CD4-positive, alpha-beta T cell treated with Interleukin-17A for 1 hour (primary cell): ENCODE data around the gene LRRTM2.
"Not testable (repeated sequence)": the region's sequence is repeated elsewhere in the genome, so short reads cannot be mapped to it uniquely, and the experiment has no call there.

Experiments used
- DNase-seq: peaks from one replicate; pipeline ENCODE4 v3.0.0-alpha.2; 2020

Gene LRRTM2

DNA sequence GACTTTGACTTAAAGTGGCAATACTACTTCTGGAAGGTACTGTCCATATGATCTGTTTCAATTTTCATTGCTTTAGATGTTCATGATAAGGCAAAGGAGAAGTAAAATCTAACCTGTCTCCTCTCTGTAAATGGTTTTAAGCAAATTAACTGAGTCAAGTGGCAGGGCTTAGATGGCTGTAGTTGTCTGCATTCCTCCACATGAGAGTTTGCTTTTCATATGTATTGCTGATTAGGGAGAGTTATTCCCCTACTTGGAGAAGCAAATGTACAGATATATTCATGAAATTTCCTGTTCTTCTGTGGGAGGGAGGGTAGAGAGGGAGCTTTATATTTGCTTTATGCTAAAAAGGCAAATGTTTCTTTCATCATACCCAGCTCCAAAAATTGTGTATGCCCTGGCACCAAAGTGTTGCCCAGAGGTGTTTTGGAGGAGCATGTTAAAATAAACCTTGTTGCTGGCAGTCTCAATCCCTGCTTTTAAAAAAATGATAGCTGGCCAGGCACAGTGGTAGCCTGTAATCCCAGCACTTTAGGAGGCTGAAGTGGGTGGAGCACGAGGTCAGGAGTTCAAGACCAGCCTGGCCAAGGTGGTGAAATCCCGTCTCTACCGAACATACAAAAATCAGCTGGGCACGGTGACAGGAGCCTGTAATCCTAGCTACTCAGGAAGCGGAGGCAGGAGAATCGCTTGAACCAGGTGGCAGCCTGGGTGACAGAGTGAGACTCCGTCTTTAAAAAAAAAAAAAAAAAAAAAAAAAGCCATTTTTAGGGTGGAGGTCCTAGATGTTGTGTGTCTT lies 3.5 kb upstream of the LRRTM2 start:
- no peak for DNase-seq

- DNase-seq: no peak
Observed at GRCh38 chr5:138876811-138877210, 1.7 kb upstream of the LRRTM2 start.

DNA sequence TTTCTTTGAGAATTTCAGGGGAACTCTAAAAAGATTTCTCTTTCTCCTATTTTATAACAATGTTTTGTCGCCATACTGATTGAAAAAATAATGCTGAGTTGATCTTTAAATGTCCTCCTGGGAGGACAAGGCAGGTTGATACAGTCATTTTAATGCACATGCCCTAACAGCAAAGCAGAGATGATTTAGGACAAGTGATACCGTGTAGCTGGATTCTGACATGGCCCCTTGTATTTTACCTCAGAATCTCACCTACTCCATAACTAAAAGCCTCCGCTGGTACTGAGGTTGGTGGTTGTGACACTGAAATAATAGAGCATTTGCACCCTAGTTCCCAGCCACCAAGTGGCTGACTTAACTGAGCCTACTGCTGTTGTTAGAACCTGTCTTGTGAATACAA lies 811 bp upstream of the LRRTM2 start:
- no peak for DNase-seq

DNA sequence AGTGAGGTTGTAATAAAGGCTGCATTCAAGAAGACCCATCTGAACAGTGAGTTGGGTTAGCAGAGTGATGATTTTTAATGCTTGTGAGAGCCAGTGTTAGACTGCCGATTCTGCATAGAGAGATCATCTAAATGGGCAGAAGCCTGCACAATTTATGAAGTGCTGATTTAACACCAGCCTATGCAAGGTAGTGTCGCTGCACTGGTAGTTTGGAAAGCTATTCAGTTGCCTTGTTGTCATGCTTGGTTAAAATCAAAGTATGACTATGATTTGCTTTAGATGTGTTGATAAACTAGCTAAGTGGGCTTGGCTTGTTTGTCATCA lies 379 bp upstream of the LRRTM2 start:
- no peak for DNase-seq

- no peak for DNase-seq
Observed at GRCh38 chr5:138874241-138874640, 894 bp downstream of the LRRTM2 start.

- no peak for DNase-seq
Observed at GRCh38 chr5:138873466-138874221, 1.5 kb downstream of the LRRTM2 start.

GRCh38 chr5:138872841-138873465 lies 2.2 kb downstream of the LRRTM2 start:
- DNase-seq: no peak

DNA sequence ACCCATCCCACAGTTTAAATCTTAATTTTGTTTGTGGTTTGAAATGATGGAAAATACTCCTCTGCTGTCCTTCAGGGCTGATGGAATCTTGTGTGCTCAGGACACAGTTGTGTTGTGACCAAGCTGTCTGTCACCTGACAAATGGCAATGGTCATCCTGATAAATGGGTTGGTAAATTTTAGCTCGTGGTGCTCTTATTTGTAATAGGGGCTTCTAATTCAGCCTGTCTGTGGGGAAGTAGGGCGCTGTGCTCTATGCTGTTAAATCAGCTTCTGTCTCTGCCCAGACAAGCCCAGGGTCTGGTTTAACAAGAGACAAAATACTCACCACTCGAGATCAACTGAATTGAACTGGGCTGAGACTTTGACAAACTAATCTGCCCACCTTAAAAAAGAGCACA lies 4.5 kb downstream of the LRRTM2 start:
- no peak for DNase-seq

GRCh38 chr5:138869763-138870500 lies 5.2 kb downstream of the LRRTM2 start:
- DNase-seq: no peak

- DNase-seq: no peak
Observed at GRCh38 chr5:138869038-138869437, 6.1 kb downstream of the LRRTM2 start.

- DNase-seq: no peak
Observed at GRCh38 chr5:138867011-138867410, 8.1 kb downstream of the LRRTM2 start.

DNA sequence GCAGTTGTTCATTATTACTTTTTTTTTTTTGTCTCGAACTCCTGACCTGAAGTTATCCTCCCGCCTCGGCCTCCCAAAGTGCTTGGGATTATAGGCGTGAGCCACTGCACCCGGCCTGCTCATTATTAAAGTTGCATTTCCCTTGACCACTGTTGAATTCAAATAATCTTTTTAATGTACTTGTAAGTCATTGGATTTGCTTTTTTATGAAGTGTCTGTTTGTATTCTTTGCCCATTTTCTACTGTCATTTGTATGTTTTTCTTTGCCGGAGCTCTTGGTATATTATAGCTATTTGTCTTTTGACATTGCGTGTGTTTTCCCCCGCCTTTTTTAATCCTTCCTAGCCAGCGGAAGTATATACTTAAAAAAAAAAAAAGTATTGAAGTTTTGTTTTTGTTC lies 22.0 kb downstream of the LRRTM2 start:
- no peak for DNase-seq

GRCh38 chr5:138850865-138851435 lies 24.2 kb downstream of the LRRTM2 start:
- no peak for DNase-seq

DNA sequence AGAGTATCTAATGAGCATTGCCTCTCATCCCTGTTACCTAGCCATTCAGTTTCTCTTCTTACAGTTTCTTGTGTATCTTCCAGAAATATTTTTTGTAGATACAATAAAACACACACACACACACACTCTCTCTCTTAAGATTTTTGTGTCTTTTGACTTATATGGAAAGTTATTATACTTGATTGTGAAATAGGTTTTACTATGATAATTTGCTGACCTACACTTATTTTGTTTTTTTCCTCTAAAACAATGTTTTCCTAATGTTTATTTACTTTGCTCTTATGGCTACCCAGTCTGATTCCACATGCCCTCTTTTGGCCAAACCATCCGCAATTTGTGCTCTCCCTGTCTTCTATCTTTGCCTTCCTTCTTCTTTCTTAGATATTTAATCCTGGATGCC lies 25.3 kb downstream of the LRRTM2 start:
- no peak for DNase-seq

DNA sequence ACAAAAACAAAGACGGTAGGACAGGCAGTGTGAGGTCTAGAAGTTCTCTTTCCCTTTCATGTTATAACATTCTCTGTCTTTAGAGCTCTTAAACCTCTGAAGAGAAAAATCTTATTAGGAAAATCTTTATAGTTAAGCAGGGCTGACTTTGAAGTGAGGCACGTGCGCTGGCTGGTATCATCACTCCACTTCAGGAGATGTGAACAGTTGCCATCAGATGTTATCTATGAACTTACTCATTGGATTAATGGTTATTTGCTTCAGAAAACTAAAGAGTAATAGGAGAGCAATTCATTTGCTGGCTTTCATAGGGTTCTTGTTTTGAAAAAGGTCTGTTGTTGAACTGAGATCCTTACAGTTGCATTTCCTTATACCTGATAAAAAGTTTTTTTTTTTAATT lies 25.7 kb downstream of the LRRTM2 start:
- DNase-seq: no peak

DNA sequence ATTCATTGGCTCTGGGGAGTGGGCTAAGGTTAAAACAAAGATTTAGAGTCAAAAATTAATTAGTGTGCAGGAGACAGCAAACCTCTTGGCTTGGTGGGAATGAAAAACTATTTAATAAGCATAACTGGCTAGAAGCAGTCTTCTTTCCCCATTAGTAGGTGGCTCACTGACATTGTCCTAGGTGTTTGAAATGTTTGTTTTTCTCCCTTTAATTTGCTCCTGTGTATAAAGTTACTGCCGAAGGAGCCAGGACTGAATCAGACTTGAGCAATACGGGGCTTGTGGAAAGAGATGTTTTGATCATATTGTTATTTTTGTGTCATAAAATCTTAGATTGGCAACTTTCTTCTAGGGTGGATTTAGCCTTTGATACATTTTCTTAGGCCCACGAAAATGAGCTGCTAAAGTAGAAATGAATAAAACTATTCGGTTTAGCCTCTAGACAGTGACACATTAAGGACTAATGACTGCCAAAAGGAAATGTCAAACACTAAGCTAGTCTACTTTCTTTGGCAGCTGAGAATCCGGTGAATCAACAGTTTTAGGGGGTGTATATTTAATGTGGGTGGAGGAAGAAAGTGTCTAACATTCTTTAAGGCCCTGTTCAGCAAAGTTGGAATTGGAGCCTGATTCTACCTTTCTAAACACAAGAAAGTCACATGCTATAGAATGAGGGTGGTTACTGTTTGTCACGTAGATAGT lies 30.2 kb downstream of the LRRTM2 start:
- no peak for DNase-seq

DNA sequence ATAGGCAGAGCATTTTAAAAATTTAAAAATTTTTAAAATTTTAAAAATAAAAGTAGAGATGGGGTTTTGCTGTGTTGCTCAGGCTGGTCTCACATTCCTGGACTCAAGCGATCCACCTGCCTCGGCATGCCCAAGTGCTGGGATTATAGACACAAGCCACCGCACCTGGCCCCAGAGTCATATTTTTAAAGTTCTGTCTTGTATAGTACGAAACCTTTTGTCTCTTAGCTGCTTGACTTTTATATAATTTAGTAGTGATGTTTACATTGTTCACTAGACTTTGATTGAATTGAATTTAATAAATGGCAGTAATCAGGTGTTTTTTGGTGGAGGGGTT lies 31.0 kb downstream of the LRRTM2 start:
- DNase-seq: no peak

- DNase-seq: no peak
Observed at GRCh38 chr5:138843316-138844124, 31.6 kb downstream of the LRRTM2 start.

DNA sequence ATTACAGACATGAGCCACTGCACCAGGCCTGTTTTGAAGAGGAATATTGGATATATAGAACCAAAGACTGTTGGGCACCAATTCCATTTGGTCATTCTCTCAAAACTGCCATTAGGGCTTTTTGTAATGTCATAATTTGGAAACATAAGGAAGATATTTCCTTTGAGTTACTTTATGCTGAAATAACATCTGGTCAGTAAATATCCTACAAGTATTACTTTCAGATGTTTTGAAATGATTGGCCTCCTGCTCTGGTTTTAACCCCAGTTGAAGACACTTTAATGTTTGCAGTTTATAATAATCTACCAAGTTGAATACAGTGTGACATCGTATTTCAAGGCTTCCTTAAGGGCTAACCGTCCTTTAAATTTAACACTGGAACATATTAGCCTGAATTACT lies 33.6 kb downstream of the LRRTM2 start:
- no peak for DNase-seq

DNA sequence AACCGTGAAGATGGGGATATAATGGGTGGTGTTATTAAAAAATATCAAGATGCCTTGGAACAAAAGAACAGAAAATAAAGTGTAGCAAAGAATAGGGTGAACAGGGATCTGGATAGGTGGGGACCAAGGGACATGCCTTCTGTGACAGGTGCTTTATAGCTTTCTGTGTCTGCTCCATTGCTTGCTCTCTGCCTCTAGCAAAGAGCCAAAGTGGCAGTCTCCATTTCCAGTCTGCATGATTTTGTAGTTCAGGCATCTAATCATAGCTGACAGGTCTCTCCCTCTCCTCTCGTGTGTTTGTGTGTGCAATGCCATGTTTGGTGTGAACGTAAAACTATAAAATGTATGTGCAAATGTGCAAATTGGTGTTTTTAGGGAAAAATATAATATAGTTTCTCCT lies 35.0 kb downstream of the LRRTM2 start:
- no peak for DNase-seq

GRCh38 chr5:138837160-138837559 lies 38.0 kb downstream of the LRRTM2 start:
- DNase-seq: no peak

DNA sequence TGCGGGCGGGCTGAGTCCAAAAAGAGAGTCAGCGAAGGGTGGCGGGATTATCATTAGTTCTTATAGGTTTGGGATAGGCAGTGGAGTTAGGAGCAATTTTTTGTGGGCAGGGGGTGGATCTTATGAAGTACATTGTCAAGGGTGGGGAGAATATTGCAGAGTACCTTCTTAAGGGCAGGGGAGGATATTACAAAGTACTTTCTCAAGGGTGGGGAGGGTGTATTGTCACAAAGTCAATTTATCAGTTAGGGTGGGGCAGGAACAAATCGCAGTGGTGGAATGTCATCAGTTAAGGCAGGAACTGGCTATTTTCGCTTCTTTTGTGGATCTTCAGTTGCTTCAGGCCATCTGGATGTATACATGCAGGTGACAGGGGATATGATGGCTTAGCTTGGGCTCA lies 40.3 kb downstream of the LRRTM2 start:
- not testable (repeated sequence) for DNase-seq
